HG02870 (cell line): Measurements from ENCODE around the gene OR2D2.
"Not testable (repeated sequence)": the region's sequence is repeated elsewhere in the genome, so short reads cannot be mapped to it uniquely, and the experiment has no call there.

Experiments used
- ATAC-seq: cut with Tn5 transposase; IDR thresholded peaks from one replicate; pipeline ENCODE4 v1.9.1; 2021; ENCODE audit warnings: mild to moderate bottlenecking, moderate library complexity; ENCODE audit not compliant: unreplicated experiment

OR2D2 gene

DNA sequence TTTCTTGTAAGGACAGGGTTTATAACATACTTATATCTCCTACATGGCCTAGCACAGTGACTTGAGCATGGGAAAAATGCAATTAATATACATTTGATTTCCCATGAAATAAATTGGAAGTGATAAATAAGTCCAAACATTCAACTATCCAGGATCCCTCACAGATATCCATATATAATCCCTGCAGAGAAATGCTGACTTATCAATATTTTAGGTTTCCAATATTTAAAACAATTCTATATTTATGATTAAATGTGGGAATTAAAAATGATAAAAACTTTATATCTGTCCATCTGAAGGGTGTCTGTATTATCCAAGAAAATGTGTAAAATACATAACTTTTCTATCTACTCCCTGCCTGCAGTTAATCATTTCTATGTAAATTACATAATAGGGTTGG, 9.5 kb downstream of the OR2D2 start:
- ATAC-seq: no peak

DNA sequence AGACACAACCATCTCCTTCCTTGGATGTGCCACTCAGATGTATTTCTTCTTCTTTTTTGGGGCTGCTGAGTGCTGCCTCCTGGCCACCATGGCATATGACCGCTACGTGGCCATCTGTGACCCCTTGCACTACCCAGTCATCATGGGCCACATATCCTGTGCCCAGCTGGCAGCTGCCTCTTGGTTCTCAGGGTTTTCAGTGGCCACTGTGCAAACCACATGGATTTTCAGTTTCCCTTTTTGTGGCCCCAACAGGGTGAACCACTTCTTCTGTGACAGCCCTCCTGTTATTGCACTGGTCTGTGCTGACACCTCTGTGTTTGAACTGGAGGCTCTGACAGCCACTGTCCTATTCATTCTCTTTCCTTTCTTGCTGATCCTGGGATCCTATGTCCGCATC, 15.4 kb downstream of the OR2D2 start:
- no peak for ATAC-seq

DNA sequence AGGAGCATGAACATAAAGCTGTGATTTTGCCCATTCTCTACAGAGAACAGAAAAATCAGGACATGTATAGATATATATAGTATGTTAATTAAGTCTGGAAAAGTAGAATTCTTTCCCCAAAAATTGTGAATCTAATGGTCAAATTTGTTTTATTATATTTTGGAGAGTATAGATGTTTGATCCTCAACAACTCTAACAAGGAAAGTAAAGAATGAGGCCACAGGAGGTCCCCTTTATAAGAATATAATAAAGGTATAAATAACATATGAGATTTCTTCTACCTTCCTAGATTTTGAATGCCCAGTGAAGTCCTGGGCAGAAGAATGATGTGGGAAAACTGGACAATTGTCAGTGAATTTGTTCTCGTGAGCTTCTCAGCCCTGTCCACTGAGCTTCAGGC, 16.0 kb downstream of the OR2D2 start, which contains the start of gene OR10A4:
TSS of gene OR10A4 (plus strand) at position 301 of the 400 bp plus-strand sequence. CDS start at position 324, 23 bp downstream.
- ATAC-seq: no peak

DNA sequence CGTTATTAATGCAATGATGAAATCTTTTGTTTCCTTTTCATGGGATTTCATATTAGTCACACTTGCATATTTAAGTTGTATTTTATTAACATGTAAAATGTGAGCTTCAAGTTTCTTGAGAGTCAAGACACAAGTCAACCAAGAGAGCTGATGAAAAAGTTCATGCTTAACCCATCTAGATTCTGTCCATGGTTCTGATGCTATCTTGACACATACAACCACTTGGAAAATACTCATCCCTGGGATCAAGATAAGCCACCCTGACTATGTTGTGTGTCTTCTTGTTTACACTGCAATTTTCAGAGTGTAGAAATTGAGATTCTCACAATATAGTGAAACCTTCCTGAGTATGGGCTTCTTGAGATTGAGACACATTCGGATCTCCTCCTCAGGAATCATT, 16.5 kb downstream of the OR2D2 start:
- no peak for ATAC-seq

DNA sequence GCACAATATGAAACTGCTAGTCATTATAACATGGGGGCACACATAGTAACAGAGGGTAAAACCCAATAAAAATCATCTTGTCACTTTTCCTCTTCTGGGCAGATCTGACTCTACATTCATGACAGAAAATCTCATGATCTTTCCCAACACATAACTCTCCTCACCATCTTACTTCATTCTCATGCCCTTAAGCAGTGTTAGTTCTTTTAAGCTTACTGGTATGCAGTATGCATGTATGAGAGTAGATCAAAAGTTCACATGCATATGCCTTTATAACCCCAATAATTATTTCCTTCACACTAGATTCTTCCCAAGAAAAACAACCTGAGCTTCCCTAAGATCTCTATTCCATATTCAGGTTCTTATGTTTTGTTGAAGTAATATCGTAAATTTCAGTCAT, 21.0 kb downstream of the OR2D2 start:
- no peak for ATAC-seq

DNA sequence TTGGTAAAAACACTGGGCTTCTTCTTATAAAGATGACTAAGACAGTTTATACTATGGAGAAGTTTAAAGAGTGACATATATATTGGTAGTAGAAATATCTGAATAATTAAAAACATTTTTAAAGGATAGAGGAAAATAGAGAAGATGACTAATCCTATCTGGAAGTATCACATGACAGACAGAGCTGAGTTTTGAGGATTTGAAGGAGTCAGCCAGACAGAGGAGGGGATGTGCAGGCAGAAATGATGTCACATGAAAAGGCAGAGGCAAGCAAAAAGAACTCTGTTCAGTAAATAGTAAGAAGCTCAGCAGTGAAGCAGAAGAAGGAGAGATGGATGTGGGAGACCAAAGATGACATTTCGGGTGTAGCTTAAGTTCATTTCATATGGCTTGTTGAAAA, 27.9 kb downstream of the OR2D2 start:
- no peak for ATAC-seq

DNA sequence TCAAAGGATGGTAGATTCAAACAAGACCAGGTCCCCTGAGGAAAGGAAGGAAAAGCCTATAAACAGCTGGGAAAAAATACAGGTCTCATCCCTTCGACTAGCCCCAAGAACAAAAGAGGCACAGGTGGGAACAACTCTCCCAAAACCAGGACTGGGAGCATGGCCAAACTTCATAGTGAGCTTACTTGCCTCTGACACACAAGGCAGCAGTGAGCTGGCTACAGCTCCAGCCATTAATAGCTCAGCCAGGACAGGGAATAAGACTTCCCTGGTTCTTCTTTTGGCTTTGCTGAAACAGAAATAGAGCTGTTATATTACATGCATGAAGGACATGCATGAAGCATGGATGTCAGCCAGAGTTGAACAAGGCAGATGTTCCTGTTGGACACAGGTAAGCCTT, 29.3 kb downstream of the OR2D2 start, which contains the start of gene OR10A2:
TSS of gene OR10A2 (plus strand) at position 97 of the 400 bp plus-strand sequence. CDS start 6,698 bp downstream, outside the sequence.
- no peak for ATAC-seq

DNA sequence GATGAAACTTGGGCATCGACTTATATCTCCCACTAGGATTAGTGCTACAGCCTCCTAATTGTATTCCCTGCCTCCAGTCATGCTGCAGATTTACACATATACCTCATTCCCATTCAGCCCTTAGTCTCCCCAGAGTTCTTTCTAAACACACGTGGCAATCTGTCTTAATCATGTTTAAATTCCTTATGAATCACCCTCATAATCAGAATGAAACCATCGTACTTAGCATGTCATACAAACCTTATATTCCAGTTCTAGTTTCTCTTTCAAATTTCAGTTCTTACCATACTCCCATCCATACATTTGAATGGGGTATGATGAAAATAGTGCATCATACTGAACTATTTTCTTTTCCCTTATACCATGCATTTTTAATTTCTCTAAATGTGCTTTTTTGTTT, 35.4 kb downstream of the OR2D2 start:
- ATAC-seq: peak; percentile 92

DNA sequence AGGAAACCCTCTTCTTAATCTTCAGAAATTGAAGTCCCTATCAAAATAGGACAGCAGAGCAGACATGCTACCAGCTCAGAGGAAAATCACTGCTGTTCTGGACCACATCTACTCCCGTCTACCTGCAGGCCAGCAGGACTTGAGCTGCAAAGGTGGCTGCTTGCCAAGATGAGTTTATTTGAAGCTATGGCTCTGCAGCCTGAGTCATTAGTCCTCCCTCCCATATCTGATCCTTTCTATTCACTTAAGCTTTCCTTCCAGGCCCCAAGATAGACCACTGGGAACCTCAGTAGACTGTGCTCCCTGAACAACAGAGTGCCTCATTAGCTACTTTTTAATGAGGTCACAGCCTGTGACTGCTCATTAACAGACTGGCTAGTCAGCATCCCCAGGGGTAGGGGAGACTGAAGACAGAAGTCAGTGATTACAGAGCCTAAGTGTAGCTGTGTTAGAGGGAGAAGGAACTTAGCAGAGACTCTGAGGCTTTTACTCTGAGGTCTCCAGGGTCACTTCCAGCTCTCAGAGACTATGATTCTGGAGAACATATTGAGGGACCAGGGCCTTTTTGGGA, 36.2 kb downstream of the OR2D2 start:
- ATAC-seq: no peak

DNA sequence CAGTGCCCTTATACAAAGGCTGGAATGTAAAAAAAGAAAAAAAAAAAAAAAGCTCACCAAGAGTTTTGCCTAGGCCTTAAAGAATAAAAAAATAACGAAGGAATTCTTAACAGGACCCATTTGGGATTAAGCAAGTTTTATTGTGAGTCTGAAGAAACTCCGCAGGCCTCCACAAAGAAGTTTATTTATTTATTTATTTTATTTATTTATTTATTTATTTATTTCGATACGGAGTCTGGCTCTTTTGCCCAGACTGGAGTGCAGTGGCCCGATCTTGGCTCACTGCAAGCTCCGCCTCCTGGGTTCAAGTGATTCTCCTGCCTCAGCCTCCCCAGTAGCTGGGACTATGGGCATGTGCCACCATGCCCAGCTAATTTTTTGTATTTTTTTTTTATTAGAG, 37.5 kb downstream of the OR2D2 start:
- not testable (repeated sequence) for ATAC-seq

DNA sequence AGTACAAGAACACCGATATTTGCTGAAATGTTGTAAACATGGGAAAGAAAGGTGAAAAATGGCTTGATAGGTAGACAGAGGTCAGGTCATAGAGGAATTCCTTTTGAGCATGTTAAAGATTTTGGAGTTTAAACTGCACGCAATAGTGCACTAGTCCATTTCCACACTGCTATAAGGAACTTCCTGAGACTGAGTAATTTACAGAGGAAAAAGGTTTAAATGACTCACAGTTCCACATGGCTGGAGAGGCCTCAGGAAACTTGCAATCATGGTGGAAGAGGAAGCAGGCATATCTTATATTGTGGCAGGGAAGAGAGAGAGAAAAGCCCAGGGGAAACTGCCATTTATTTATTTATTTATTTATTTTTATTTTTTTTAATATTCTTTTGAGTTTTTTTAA, 41.8 kb downstream of the OR2D2 start:
- no peak for ATAC-seq

DNA sequence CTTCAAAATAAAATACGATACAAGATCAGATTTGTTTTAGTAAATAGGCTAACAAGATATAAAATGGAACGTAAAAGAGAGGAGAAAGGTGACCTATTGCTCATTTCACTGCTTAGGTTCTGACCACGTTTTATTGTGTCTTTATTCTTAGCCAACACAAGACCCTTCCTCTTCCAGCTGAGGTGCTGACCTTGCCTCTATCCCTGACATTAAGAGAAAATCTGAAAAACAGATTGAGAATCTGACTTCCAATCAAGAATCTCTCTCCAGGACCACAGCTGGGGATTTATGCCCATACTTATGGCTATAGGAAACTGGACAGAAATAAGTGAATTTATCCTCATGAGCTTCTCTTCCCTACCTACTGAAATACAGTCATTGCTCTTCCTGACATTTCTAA, 46.9 kb downstream of the OR2D2 start, which contains the start of gene OR10A5:
TSS of gene OR10A5 (plus strand) at position 301 of the 400 bp plus-strand sequence. CDS start at position 301, 0 bp downstream.
- no peak for ATAC-seq

DNA sequence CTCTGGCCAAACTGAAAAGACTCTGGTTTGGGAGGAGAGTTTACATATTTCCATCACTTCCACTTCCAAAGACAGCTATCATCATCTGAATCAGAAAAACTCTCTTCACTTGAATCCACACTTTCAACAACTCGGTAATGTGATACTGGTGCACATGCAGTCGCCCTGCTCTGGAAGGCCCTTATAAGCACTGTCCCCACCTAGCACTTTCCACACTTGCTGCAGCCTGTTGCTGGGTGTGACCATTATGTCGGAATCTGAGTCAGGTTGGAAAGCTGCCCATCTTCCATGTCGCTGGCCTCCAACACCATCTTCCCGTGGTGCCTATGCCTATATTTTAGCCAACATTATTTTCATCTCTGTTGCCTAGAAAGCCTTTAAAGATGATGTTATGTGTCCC, 47.9 kb downstream of the OR2D2 start:
- ATAC-seq: no peak

DNA sequence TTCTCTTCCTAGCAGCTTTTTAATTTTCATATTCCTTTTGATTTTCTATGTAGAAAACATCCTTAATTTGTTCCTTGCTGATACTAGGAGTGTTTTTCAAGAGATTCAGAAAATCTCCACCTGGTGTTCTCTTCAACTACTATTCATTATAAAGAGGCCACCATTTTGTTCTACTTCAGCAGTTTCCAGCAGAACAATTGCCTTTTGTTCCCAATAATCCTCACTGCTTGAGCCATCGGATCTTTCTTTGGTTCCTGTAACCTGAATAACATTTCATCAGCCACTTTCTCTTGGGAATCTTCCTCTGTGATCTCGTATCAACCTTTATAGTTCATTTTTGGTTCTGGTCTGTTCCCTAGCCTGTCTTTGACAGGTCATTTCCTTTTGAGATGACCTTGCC, 48.6 kb downstream of the OR2D2 start:
- no peak for ATAC-seq

DNA sequence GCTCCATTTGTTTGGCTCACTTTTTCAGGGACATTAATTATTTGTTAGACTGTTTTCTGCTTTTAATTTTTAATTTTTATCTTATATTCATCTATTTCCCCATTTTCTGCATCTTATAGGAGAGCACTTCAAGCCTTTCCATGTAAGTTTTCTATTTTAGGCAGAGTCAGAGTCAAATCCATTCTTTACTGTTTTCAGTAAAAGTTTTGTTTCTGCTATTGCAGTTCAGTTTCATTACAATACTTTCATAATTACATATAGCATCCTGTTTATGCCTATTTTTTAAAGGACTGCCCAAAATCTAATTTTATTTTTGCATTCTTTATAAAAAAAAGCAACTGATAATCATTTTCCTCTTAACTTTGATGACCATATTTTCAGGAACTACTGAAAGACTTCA, 50.6 kb downstream of the OR2D2 start:
- ATAC-seq: no peak
